Measurements from ENCODE around the gene CARF.

The CARF gene

GRCh38 chr2:203021991-203022390 lies 109.9 kb downstream of the CARF start:
- DNase-seq, result no peak

GRCh38 chr2:203022751-203023150 lies 110.7 kb downstream of the CARF start:
- DNase-seq, result no peak

- DNase-seq, result no peak
Measured at GRCh38 chr2:203025592-203025991, 113.5 kb downstream of the CARF start.

- no peak for DNase-seq
Measured at GRCh38 chr2:203030545-203030944, 118.5 kb downstream of the CARF start.

GRCh38 chr2:203030991-203031390 lies 118.9 kb downstream of the CARF start:
- DNase-seq, result no peak

DNA sequence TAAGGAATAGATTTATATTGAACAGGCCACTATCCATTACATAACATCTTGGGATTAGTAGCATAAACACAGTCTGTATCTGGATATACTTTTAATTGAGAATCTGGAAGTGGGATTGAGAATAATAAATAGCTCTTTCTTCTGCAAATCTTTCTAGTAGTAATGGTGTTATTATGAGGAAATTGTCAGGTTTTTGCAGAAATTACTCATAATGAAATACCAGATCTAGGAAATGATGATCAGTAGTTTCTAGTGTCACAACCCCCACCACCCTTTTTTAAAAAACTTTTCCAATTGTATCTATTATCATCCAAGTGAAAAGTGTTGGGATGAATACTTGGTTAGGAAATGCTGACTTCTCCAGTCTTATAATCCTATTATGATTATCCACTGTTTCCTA lies 121.3 kb downstream of the CARF start:
- no peak for DNase-seq

GRCh38 chr2:203035879-203036470 lies 123.9 kb downstream of the CARF start:
- no peak for DNase-seq

Measured in C1 segment of cervical spinal cord (tissue), 14 donors.